Esophagus muscularis mucosa (tissue), 4 donors: ENCODE measurements around the gene FILIP1L. TPM values are rescaled to one million over a fixed set of nuclear protein-coding genes. Genes with fewer than 3 reads are reported as not detected.

ENCODE experiments used
- DNase-seq: peaks from one replicate; pipeline ENCODE4 v3.0.0-alpha.2; 2017; ENCODE audit errors: extremely low spot score
- H3K27ac ChIP-seq, 4 donors: fragments of 200-600 bp; sonication (generic); replicated peaks in 1 of 4; 1 replicate in 3 of 4; 2 replicates in 1 of 4; pipeline ENCODE4 v1.5.1; 2016 to 2019; ENCODE audit warnings: mild to moderate bottlenecking in 1 of 4
- H3K27me3 ChIP-seq, 4 donors: fragments of 200-600 bp; sonication (generic); one replicate each; pipeline versions ENCODE4 v1.5.1 to v1.6.0; 2016 to 2019
- H3K36me3 ChIP-seq, 4 donors: fragments of 200-600 bp; sonication (generic); one replicate each; pipeline ENCODE4 v1.5.1; 2016 to 2019
- H3K4me1 ChIP-seq, 4 donors: fragments of 200-600 bp; sonication (generic); one replicate each; pipeline ENCODE4 v1.5.1; 2016 to 2019
- H3K4me3 ChIP-seq, 4 donors: fragments of 200-600 bp; sonication (generic); 1 replicate in 2 of 4; 2 replicates in 2 of 4; pipeline ENCODE4 v1.5.1; 2016 to 2019; ENCODE audit warnings: mild to moderate bottlenecking in 4 of 4, moderate library complexity in 1 of 4
- H3K9me3 ChIP-seq, 4 donors: fragments of 200-600 bp; sonication (generic); 1 replicate in 3 of 4; 2 replicates in 1 of 4; pipeline ENCODE4 v1.5.1; 2016 to 2019
- EP300 ChIP-seq: sonication (generic); formaldehyde crosslinking; IDR thresholded peaks from one replicate; pipeline ENCODE4 v1.6.1; 2017; ENCODE audit warnings: antibody characterized with exemption
- POLR2A ChIP-seq: fragments of 450-650 bp; IDR thresholded peaks from one replicate; pipeline ENCODE4 v1.6.1; 2017; ENCODE audit warnings: antibody characterized with exemption, moderate library complexity, mild to moderate bottlenecking, low read depth
- POLR2AphosphoS5 ChIP-seq, 2 donors: sonication (generic); formaldehyde crosslinking; IDR thresholded peaks; one replicate each; pipeline ENCODE4 v1.6.1; 2017; ENCODE audit warnings: antibody characterized with exemption in 2 of 2
- WGBS: methylation state at CpG from one replicate; pipeline ENCODE4 v1.1.5; 2018; 5-methylcytosine and 5-hydroxymethylcytosine counted together
- intact Hi-C: fragments of 100-400 bp; cut with DNase I; formaldehyde crosslinking; loops from one replicate; pipeline ENCODE4 v1.15.1; 2023
- total RNA-seq, 4 donors: library from RNA; depleted of rRNA; stranded (reverse); fragments of >200 nt; gene quantifications; one replicate each; pipeline versions ENCODE4 v1.1.0 to v1.2.1, GENCODE V29; 2016
- TF ChIP-seq, protein P1 (sequence below), 3 experiments: fragments of 200-600 bp in 2 of 3; fragments of 450-650 bp in 1 of 3; sonication (generic) in 2 of 3; IDR thresholded peaks; one replicate each; pipeline ENCODE4 v1.5.1; 2017 to 2019; ENCODE audit warnings: antibody characterized with exemption in 3 of 3, mild to moderate bottlenecking in 2 of 3, moderate library complexity in 1 of 3

Gene FILIP1L
- total RNA-seq, 4 donors from 2014 or later: 120 to 134 (median 127) TPM

DNA sequence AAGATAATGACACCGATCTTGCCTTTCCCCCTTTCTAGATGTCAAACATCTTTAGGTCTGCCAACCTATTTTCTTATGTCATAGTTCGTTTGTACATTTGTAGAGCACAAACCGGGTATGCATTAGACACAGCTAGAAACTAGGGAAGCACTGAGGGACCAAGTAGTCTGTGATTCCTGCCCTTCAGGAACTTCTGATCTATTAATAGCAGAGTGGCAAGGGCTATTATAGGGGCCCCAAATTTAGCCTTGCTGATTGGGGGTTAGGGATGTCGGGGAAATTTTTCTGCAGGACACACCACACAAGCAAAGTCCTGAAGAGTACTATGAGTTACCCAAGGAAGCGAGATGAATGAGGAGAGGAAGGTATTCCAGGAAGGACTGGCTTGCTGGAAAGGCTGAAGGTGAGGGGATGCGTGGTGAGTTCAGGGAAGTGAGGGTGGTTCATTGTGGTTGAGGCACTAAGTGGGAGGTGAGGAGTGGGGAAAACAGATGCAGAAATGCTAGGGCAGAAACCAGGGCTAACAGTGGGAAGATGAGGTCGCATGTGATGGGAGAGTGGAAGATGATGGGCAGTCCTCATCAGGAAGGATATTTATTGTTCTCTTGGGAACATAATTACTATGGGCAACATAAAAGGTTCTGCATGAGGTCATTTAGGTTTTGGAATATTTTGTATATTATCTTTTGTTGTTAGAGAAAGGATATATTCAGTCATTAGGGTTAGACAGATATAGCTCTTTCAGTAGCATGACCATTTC is 152.4 kb downstream of the FILIP1L start:
- no peaks in the 10 kb centered on the region for H3K36me3 ChIP-seq
- 95% methylated on average over 7 of the region's 7 CpGs for WGBS
- no peak for DNase-seq
- peaks cover 22 to 84% (median 64%) of the 10 kb centered on the region in 4 donors for H3K4me1 ChIP-seq
- no peaks in the 10 kb centered on the region for H3K27me3 ChIP-seq
- TF ChIP-seq EP300 (no peak), POLR2AphosphoS5 (IDR thresholded peaks at IDR 0.05) (no peak), POLR2A (no peak)
- TF ChIP-seq, protein P1, sequence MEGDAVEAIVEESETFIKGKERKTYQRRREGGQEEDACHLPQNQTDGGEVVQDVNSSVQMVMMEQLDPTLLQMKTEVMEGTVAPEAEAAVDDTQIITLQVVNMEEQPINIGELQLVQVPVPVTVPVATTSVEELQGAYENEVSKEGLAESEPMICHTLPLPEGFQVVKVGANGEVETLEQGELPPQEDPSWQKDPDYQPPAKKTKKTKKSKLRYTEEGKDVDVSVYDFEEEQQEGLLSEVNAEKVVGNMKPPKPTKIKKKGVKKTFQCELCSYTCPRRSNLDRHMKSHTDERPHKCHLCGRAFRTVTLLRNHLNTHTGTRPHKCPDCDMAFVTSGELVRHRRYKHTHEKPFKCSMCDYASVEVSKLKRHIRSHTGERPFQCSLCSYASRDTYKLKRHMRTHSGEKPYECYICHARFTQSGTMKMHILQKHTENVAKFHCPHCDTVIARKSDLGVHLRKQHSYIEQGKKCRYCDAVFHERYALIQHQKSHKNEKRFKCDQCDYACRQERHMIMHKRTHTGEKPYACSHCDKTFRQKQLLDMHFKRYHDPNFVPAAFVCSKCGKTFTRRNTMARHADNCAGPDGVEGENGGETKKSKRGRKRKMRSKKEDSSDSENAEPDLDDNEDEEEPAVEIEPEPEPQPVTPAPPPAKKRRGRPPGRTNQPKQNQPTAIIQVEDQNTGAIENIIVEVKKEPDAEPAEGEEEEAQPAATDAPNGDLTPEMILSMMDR (IDR thresholded peaks at IDR 0.05): no peak
- H3K9me3 ChIP-seq: no peaks in the 10 kb centered on the region
- H3K4me3 ChIP-seq: no peak overlapping the region
- intact Hi-C loops: no loop called here
- peak overlapping the region in 1 of 4 donors; percentile 32 for H3K27ac ChIP-seq

- intact Hi-C loops: no loop called here
- Histone ChIP-seq H3K9me3 (no peaks in the 10 kb centered on the region), H3K27ac (peak overlapping the region in 3 of 4 donors; percentile 47 to 63 (median 60)), H3K36me3 (no peaks in the 10 kb centered on the region), H3K4me1 (peaks cover 14 to 80% (median 58%) of the 10 kb centered on the region in 4 donors), H3K4me3 (peak overlapping the region in 2 of 4 donors; percentile 8), H3K27me3 (no peaks in the 10 kb centered on the region)
- DNase-seq: no peak
- 76% methylated on average over 7 of the region's 7 CpGs for WGBS
- TF ChIP-seq EP300 (no peak), POLR2A (no peak), POLR2AphosphoS5 (IDR thresholded peaks at IDR 0.05) (no peak)
- TF ChIP-seq, protein P1 (IDR thresholded peaks at IDR 0.05): no peak
Observed at GRCh38 chr3:99960941-99961340, 153.4 kb downstream of the FILIP1L start.

DNA sequence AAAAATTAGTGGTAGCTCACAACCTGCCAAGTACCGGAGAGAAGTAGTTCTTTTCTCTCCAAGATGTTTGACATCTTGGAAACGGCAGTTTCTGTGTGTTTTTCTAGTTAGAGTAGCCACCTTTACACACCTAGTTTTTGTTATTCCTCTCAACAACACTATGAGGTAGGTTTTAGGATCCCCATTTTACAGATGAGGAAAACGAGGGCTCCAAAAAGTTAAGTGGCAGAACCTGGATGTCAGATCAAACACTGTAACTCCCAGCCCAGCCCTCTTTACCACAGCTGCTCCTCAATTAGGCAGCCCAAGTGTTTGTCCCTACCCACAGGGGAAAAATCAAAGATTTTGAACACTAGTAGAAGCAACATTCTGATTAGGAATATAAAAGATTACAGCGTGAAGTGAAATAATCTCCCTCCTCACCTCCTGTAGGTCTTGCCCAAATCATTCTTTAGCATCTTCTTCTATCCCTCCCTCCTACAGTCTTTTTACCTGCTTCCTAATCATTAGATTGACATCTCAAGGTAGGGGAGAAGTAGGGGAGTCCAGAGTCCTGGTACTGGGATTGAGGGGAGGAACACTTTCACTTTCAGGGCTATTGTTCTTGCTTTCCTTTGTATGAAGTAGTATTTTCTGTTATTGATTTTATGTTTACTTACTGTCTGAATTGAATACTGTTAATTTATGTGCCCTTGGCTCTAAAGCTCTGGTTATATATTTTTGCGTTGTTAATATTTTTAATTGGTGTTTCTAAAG is 154.0 kb downstream of the FILIP1L start:
- 54% methylated on average over 5 of the region's 5 CpGs for WGBS
- Histone ChIP-seq H3K4me3 (peak overlapping the region in 1 of 4 donors; percentile 8), H3K36me3 (no peaks in the 10 kb centered on the region), H3K27me3 (no peaks in the 10 kb centered on the region), H3K4me1 (peaks cover 8 to 75% (median 54%) of the 10 kb centered on the region in 4 donors), H3K9me3 (no peaks in the 10 kb centered on the region), H3K27ac (peak overlapping the region; percentile 16 to 63 (median 54))
- intact Hi-C loops: no loop called here
- no peak for DNase-seq
- no peak for TF ChIP-seq POLR2AphosphoS5 (IDR thresholded peaks at IDR 0.05)
- TF ChIP-seq, protein P1 (IDR thresholded peaks at IDR 0.05): no peak
- TF ChIP-seq POLR2A: no peak
- TF ChIP-seq EP300: no peak

- WGBS: 67% methylated on average over 3 of the region's 3 CpGs
- Histone ChIP-seq H3K27ac (peak overlapping the region in 3 of 4 donors; percentile 22 to 53 (median 38)), H3K9me3 (no peaks in the 10 kb centered on the region), H3K36me3 (no peaks in the 10 kb centered on the region), H3K4me1 (peaks cover 7 to 76% (median 51%) of the 10 kb centered on the region in 4 donors), H3K4me3 (no peak overlapping the region), H3K27me3 (no peaks in the 10 kb centered on the region)
- TF ChIP-seq, protein P1 (IDR thresholded peaks at IDR 0.05): no peak
- TF ChIP-seq EP300: no peak
- TF ChIP-seq POLR2AphosphoS5 (IDR thresholded peaks at IDR 0.05): no peak
- no peak for TF ChIP-seq POLR2A
- no peak for DNase-seq
- intact Hi-C loops: no loop called here
Observed at GRCh38 chr3:99958222-99958912, 155.9 kb downstream of the FILIP1L start.
